SK-N-SH treated with all-trans-retinoic acid at 6 μM for 48 hours (cell line): ENCODE data around the gene HAPLN2.

Source experiments
- ATAC-seq: fragments of 200-7000 bp; cut with Tn5 transposase; 3 replicates; pipeline ENCODE4 v1.9.1; 2020; ENCODE audit warnings: mild to moderate bottlenecking, moderate library complexity
- ARNTL ChIP-seq: fragments of 450-650 bp; formaldehyde crosslinking; IDR thresholded peaks from 2 replicates; pipeline ENCODE4 v1.5.0; 2020; ENCODE audit warnings: low read depth, mild to moderate bottlenecking, moderate library complexity, borderline replicate concordance
- BACH2 ChIP-seq: fragments of 250-450 bp; sonication (Bioruptor Pico); IDR thresholded peaks from 2 replicates; pipeline ENCODE4 v1.9.0; 2021; ENCODE audit warnings: mild to moderate bottlenecking, borderline replicate concordance
- CSDC2 ChIP-seq: fragments of 250-450 bp; sonication (Bioruptor Pico); IDR thresholded peaks from 2 replicates; pipeline ENCODE4 v1.5.0; 2020; ENCODE audit warnings: mild to moderate bottlenecking, moderate library complexity
- CSRNP3 ChIP-seq: fragments of 250-450 bp; sonication (Bioruptor Pico); IDR thresholded peaks from 2 replicates; pipeline ENCODE4 v1.5.1; 2021; ENCODE audit warnings: mild to moderate bottlenecking, moderate library complexity
- ESRRG ChIP-seq: fragments of 250-450 bp; sonication (Bioruptor Pico); IDR thresholded peaks from 2 replicates; pipeline ENCODE4 v1.6.1; 2021; ENCODE audit warnings: mild to moderate bottlenecking
- GLIS3 ChIP-seq: fragments of 250-450 bp; sonication (Bioruptor Pico); IDR thresholded peaks from 2 replicates; pipeline ENCODE4 v1.5.0; 2020; ENCODE audit warnings: mild to moderate bottlenecking, moderate library complexity
- OSR1 ChIP-seq: fragments of 250-450 bp; sonication (Bioruptor Pico); IDR thresholded peaks from 2 replicates; pipeline ENCODE4 v1.8.0; 2022; ENCODE audit warnings: moderate library complexity, mild to moderate bottlenecking, inconsistent platforms
- PPARA ChIP-seq: fragments of 250-450 bp; sonication (Bioruptor Pico); IDR thresholded peaks from 2 replicates; pipeline ENCODE4 v1.5.0; 2020; ENCODE audit warnings: mild to moderate bottlenecking, borderline replicate concordance
- RARB ChIP-seq: fragments of 250-450 bp; sonication (Bioruptor Pico); IDR thresholded peaks from 2 replicates; pipeline ENCODE4 v1.8.0; 2021; ENCODE audit warnings: mild to moderate bottlenecking, moderate library complexity
- TCF4 ChIP-seq: fragments of 250-450 bp; sonication (Bioruptor Pico); IDR thresholded peaks from 2 replicates; pipeline ENCODE4 v1.8.0; 2021; ENCODE audit warnings: mild to moderate bottlenecking, moderate library complexity, borderline replicate concordance
- TOX ChIP-seq: fragments of 250-450 bp; sonication (Bioruptor Pico); IDR thresholded peaks from 2 replicates; pipeline ENCODE4 v1.8.0; 2021; ENCODE audit warnings: mild to moderate bottlenecking, moderate library complexity, borderline replicate concordance
- ZC3H10 ChIP-seq: fragments of 250-450 bp; sonication (Bioruptor Pico); IDR thresholded peaks from 2 replicates; pipeline ENCODE4 v1.5.1; 2021; ENCODE audit warnings: mild to moderate bottlenecking, moderate library complexity
- ZFP30 ChIP-seq: fragments of 450-650 bp; formaldehyde crosslinking; IDR thresholded peaks from 2 replicates; pipeline ENCODE4 v1.5.0; 2022; ENCODE audit warnings: mild to moderate bottlenecking, moderate library complexity
- ZNF565 ChIP-seq: fragments of 450-650 bp; formaldehyde crosslinking; conservative IDR thresholded peaks from 2 replicates; pipeline ENCODE4 v1.5.0; 2020; ENCODE audit warnings: low read depth, mild to moderate bottlenecking, moderate library complexity
- ZNF70 ChIP-seq: fragments of 450-650 bp; formaldehyde crosslinking; IDR thresholded peaks from 2 replicates; pipeline ENCODE4 v1.5.0; 2020; ENCODE audit warnings: mild to moderate bottlenecking, moderate library complexity
- ZNF8 ChIP-seq: fragments of 450-650 bp; formaldehyde crosslinking; IDR thresholded peaks from 2 replicates; pipeline ENCODE4 v1.5.0; 2020; ENCODE audit warnings: mild to moderate bottlenecking, moderate library complexity
- TF ChIP-seq, protein P1 (sequence below): fragments of 250-450 bp; sonication (Bioruptor Pico); IDR thresholded peaks from 2 replicates; pipeline ENCODE4 v1.5.0; 2020; ENCODE audit warnings: mild to moderate bottlenecking, moderate library complexity
- TF ChIP-seq, protein P2 (sequence below): fragments of 250-450 bp; sonication (Bioruptor Pico); IDR thresholded peaks from 2 replicates; pipeline ENCODE4 v1.8.0; 2021; ENCODE audit warnings: low read depth, mild to moderate bottlenecking, moderate library complexity, borderline replicate concordance
- TF ChIP-seq, protein P3 (sequence below): fragments of 250-450 bp; sonication (Bioruptor Pico); IDR thresholded peaks from 2 replicates; pipeline ENCODE4 v1.5.1; 2020; ENCODE audit warnings: low read depth, mild to moderate bottlenecking, moderate library complexity

HAPLN2 gene

DNA sequence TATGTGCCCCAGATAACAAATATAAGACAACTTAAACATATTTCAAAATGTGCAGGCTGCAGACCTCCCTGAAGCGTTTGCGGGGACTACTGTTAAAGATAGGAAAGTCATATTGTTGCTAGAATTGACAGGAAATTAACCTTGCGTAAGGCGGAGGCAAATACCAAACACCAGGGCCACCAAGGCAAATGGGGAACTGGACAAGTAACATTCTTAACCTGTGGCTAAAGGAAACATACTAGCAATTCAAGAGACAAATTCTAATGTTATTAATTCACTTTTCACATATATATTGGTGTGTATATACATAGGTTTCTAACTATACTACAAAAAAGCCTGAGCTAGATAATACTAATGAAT lies 6.8 kb downstream of the HAPLN2 start:
- no peak for ATAC-seq
- TF ChIP-seq, protein P1, sequence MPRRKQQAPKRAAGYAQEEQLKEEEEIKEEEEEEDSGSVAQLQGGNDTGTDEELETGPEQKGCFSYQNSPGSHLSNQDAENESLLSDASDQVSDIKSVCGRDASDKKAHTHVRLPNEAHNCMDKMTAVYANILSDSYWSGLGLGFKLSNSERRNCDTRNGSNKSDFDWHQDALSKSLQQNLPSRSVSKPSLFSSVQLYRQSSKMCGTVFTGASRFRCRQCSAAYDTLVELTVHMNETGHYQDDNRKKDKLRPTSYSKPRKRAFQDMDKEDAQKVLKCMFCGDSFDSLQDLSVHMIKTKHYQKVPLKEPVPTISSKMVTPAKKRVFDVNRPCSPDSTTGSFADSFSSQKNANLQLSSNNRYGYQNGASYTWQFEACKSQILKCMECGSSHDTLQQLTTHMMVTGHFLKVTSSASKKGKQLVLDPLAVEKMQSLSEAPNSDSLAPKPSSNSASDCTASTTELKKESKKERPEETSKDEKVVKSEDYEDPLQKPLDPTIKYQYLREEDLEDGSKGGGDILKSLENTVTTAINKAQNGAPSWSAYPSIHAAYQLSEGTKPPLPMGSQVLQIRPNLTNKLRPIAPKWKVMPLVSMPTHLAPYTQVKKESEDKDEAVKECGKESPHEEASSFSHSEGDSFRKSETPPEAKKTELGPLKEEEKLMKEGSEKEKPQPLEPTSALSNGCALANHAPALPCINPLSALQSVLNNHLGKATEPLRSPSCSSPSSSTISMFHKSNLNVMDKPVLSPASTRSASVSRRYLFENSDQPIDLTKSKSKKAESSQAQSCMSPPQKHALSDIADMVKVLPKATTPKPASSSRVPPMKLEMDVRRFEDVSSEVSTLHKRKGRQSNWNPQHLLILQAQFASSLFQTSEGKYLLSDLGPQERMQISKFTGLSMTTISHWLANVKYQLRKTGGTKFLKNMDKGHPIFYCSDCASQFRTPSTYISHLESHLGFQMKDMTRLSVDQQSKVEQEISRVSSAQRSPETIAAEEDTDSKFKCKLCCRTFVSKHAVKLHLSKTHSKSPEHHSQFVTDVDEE (CRISPR knock-in tag) = no peak
- TF ChIP-seq, protein P2, sequence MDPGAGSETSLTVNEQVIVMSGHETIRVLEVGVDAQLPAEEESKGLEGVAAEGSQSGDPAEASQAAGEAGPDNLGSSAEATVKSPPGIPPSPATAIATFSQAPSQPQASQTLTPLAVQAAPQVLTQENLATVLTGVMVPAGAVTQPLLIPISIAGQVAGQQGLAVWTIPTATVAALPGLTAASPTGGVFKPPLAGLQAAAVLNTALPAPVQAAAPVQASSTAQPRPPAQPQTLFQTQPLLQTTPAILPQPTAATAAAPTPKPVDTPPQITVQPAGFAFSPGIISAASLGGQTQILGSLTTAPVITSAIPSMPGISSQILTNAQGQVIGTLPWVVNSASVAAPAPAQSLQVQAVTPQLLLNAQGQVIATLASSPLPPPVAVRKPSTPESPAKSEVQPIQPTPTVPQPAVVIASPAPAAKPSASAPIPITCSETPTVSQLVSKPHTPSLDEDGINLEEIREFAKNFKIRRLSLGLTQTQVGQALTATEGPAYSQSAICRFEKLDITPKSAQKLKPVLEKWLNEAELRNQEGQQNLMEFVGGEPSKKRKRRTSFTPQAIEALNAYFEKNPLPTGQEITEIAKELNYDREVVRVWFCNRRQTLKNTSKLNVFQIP (CRISPR knock-in tag) = no peak
- TF ChIP-seq ZNF565 (CRISPR knock-in tag) (no peak), ESRRG (CRISPR knock-in tag) (no peak), ZFP30 (CRISPR knock-in tag) (no peak), GLIS3 (no peak), CSRNP3 (CRISPR knock-in tag) (no peak), TOX (CRISPR knock-in tag) (no peak), ARNTL (CRISPR knock-in tag) (no peak)
- TF ChIP-seq, protein P3, sequence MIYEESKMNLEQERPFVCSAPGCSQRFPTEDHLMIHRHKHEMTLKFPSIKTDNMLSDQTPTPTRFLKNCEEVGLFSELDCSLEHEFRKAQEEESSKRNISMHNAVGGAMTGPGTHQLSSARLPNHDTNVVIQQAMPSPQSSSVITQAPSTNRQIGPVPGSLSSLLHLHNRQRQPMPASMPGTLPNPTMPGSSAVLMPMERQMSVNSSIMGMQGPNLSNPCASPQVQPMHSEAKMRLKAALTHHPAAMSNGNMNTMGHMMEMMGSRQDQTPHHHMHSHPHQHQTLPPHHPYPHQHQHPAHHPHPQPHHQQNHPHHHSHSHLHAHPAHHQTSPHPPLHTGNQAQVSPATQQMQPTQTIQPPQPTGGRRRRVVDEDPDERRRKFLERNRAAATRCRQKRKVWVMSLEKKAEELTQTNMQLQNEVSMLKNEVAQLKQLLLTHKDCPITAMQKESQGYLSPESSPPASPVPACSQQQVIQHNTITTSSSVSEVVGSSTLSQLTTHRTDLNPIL (CRISPR knock-in tag) = no peak

- no peak for TF ChIP-seq TOX (CRISPR knock-in tag)
- TF ChIP-seq ARNTL (CRISPR knock-in tag) = no peak
- no peak for TF ChIP-seq ZNF70
- no peak for TF ChIP-seq RARB (CRISPR knock-in tag)
- TF ChIP-seq ESRRG (CRISPR knock-in tag) = no peak
- TF ChIP-seq TCF4 = no peak
- TF ChIP-seq, protein P2 (CRISPR knock-in tag) = no peak
- TF ChIP-seq, all 23 proteins: peak for 0
- ATAC-seq = peak; percentile 35
These were observed 8.2 kb downstream of the HAPLN2 start for GRCh38 chr1:156627313-156627880.

- no peak for ATAC-seq
- TF ChIP-seq CSDC2 (CRISPR knock-in tag) = no peak
- TF ChIP-seq TCF4 = no peak
- TF ChIP-seq TOX (CRISPR knock-in tag) = no peak
- no peak for TF ChIP-seq CSRNP3 (CRISPR knock-in tag)
- TF ChIP-seq ZFP30 (CRISPR knock-in tag) = no peak
- no peak for TF ChIP-seq ZC3H10
- TF ChIP-seq ZNF70 = no peak
- TF ChIP-seq ZNF8 (CRISPR knock-in tag) = no peak
- TF ChIP-seq PPARA (CRISPR knock-in tag) = no peak
- TF ChIP-seq BACH2 (CRISPR knock-in tag) = no peak
- no peak for TF ChIP-seq OSR1 (CRISPR knock-in tag)
- TF ChIP-seq, protein P1 (CRISPR knock-in tag) = no peak
- TF ChIP-seq, protein P3 (CRISPR knock-in tag) = no peak
- no peak for TF ChIP-seq RARB (CRISPR knock-in tag)
These were observed 10.7 kb downstream of the HAPLN2 start for GRCh38 chr1:156629823-156630449.
